Germinal center (tissue), 1 donor: ENCODE data around the gene ARPC4.

Source experiments
- DNase-seq: peaks from one replicate; pipeline ENCODE4 v3.0.0; 2012; ENCODE audit warnings: mixed read lengths, low spot score

The ARPC4 gene

GRCh38 chr3:9793161-9793781, 389 bp downstream of the ARPC4 start:
- DNase-seq: no peak

- no peak for DNase-seq
Measured at GRCh38 chr3:9794400-9794799, 1.5 kb downstream of the ARPC4 start.

DNA sequence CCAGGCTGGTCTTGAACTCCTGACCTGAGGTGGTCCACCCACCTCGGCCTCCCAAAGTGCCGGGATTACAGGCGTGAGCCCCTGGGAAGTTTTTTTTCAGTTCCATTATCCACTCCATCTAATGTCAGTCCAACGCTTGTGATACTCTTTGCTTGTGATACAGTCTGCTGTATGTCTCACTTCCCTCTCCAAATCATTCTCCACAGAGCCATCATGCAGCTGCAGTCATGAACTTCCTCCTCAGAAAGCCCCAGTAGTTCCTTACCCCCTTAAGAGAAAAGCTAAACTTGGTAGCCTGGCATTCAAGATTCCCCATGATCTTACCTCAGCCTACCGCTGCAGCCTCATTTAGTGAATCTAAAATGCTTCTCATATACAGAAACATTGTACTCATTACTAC, 2.3 kb downstream of the ARPC4 start:
- DNase-seq: peak; percentile 65

DNA sequence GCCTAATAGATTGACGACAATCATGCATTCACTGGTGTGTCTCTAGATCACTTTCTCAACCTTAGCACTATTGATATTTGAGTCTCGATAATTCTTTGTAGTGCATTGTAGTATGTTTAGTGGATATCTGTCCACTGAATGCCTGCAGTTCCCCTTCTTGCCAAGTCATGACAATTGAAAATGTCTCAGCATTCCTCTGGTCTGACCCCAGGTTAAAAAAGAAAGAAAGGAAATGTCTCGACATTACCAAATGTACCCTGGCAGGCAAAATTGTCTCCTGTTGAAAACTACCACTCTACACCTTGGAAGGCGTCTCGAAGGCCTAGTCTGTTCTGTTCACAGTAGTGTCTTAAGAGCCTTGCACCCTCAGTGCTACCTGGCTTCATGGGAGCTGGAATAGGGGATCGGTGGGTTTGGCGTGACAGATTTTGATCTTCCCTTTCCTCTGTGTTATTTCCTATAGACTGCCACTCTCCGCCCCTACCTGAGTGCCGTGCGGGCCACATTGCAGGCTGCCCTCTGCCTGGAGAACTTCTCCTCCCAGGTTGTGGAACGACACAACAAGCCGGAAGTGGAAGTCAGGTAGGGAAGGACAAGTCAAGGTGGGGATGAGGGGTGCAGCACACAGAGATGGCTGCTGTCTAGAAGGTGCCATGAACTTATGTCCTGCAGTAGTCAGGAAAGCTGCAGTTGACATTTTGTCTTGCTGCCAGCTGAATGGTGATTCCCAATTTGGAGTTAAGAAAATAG, 4.5 kb downstream of the ARPC4 start:
- DNase-seq: no peak

GRCh38 chr3:9800529-9800928, 7.6 kb downstream of the ARPC4 start:
- no peak for DNase-seq

DNA sequence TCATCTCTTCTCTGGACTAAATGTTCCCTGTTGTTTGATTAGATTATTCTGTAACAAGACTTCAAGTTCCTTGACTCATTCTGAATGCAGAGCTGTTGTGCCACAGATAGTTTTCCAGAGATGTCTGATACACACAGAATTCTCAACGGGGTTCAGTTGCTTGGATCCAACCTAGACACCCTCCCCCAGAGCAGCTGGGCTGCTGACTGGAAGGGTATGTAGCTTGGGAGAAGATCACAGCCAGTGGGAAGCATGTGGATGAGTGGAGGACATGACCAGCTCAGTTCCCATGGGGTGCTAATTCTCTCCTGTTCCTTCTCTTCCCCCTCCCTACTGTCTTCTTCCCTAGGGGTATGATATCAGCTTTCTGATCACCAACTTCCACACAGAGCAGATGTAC, 10.6 kb downstream of the ARPC4 start:
- DNase-seq: no peak

DNA sequence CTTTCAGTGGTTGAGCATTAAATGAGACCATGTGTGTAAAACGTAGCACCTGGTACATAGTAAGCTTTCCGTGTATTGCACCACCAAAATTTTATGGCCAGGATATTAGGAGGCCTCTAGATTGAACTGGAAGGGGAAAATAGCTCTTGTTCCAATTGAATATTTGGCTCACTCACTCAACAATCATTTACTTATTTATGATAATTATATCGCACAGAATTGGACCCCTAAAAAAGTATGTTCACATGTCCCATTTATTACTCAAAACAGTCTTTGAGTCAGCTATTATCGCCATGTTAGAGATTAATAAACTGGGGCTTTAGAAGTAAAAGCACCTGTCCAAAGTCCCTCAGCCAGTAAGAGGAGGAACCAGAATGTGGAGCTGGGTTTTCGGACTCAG, 12.1 kb downstream of the ARPC4 start:
- no peak for DNase-seq

DNA sequence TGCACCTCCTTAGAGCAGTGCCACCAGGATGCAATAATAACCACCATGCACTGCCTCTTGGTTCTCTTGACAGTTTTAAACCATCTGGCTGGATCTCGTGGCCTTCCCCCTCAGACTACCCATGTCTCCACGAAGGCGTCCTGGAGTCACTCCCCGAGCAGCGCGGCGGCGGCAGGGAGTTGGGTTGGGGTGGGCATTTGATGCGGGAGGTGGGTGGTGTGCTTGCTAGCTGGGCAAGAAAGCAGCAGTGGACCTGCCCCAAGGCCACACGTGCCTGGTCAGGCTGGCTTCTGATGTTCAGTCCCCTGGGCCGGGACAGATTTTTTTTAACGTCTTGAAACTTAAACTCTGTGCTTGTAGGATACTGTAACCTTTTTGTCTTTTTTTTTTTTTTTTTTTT, 13.3 kb downstream of the ARPC4 start:
- no peak for DNase-seq

DNA sequence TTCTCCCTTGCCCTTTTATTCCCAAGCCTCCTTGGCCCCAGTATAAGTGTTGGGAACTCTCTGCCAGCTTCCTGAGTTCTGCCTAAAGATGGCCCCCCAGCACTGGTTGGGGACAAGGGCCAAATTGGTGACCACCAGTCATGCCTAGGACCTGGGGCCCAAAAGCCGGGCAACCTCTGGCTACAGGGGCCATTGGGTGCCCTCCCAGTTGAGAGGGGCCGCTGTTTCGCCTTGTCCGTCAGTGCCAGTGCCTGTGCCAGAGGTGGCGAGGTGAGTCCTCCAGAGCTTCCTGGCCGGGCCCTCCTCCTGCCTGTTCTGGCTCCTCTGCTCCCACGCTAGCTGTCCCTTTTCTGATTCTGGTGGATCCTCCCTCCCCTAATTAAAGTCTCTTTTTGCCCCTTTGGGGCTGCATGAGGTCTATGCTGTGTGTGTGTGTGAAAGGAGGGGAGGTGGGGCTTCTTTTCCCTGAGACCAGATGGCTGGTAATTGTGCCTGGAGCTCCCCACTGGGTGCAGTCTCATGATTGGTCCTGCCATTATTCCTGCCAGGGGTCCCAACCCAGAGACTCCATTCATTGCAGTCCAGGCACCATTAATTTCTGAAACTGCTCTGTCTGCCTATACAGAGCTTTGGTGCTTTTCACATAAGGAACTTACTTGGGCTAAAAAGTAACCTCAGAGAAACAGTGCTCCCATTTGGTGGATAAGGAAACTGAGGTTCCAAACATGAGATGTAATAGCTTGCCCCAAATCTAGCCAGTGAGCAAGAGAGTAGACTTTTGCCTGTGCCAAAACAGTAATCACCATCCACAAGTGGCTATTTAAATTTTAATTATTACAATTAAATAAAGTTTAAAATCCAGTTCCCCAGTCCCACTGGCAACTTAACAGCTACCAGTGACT, 14.1 kb downstream of the ARPC4 start:
- no peak for DNase-seq

- no peak for DNase-seq
Measured at GRCh38 chr3:9807981-9808344, 15.1 kb downstream of the ARPC4 start.

- peak; percentile 51 for DNase-seq
Measured at GRCh38 chr3:9808345-9809037, 15.6 kb downstream of the ARPC4 start.

DNA sequence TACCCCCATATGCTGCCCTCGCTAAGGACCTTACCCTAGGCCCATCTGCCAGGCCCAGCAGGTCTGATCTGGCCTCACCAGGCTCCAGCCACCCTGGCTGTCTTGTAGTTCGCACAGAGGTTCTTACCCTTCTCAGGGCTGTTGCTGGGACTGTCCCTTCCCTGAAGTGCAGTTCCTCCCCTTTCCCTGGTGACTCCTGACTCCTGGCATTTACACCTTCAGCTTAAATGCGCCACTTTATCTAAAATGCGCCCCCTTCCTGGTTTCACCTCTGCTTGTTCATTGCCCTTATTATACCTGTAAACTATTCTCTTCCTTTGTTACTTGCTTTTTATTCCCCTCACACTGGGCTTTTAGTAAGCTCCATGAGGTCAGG, 16.3 kb downstream of the ARPC4 start:
- DNase-seq: peak; percentile 14

DNA sequence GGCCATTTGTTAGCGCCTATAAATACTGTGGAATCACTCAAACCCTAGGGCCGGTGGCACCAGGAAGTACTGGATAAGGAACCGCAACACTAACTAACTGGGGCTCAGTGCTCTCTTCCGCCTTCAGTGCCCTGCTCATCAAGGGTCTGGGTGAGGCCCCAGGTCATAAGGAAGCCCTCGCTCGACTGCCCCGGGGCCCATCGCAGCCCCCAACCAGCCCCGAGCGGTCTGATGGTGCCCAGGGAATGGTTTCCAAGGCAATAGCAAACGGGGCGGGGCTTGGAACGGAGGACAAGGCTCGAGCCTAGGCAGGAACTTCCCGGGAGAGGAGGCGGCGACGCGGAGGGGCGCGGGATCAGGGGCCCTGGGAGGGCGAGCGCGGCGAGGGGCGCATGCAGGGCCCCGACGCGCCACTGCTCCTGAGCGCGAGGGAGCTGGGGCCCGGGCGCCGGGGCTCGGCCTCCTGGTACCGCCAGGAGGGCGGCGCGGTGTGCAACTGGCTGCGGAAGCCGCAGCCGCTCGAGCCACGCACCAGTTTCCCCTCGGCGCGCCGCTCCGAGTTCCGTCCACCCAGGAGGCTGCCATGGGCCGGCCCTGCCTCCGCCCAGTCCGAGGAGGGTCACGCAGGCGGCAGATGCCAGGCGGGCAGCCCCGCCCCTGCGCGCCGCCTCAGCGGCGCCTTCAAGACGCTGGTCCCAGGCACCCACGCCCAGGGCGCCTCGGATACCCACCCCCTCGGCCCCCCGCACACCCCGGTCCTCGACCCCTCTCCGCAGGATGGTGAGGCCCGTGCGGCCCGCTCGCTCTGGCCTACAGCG, 16.9 kb downstream of the ARPC4 start, which contains the start of gene TTLL3:
TTLL3 (plus strand) TSS at position 648 of the 818 bp plus-strand sequence. CDS start 400 bp downstream, outside the sequence.
- peak; percentile 61 for DNase-seq

- DNase-seq: no peak
Measured at GRCh38 chr3:9810433-9810770, 17.5 kb downstream of the ARPC4 start.

DNA sequence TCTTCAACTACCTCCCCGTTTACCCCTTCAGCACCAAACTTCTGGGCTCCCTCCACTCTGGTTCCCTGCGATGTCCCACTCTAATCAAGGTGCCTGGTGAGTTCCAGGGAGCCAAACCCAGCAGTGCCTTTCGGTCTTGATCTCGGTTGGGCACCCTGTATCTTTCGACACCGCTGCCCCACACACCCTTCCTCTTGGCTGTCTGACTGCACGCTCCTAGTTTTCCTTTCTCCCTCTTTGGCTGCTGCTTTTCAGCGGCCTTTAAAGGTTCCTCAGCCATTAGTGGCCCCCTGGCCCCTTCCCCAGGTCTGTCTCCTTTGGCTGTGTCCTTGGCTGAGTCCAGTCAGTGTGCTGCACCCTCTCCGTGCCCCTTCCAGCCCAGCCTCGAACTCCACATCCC, 18.0 kb downstream of the ARPC4 start:
- DNase-seq: no peak

DNA sequence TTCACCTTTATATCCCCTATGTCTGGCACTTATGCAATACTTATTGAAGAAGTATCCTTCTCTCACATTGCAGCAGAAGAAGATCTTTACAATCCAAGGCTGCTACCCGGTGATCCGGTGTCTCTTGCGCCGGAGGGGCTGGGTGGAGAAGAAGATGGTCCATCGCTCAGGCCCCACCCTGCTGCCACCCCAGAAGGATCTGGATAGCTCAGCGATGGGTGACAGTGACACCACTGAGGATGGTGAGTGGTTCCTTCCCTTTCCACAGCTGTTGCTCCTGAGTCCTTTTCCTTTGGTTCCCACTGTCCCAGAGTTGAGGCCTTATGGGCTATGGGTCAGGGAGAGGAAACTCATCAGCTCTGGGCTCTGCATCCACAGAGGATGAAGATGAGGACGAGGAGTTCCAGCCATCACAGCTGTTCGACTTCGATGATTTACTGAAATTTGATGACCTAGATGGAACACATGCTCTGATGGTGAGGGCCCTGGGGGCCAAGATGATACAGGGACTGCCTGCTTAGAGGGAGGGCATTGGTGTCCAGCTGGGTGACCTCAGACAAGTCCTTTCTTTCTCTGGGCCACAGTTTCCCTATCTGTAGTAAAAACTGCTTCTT, 20.1 kb downstream of the ARPC4 start:
- no peak for DNase-seq

GRCh38 chr3:9815986-9816385, 23.1 kb downstream of the ARPC4 start:
- no peak for DNase-seq

DNA sequence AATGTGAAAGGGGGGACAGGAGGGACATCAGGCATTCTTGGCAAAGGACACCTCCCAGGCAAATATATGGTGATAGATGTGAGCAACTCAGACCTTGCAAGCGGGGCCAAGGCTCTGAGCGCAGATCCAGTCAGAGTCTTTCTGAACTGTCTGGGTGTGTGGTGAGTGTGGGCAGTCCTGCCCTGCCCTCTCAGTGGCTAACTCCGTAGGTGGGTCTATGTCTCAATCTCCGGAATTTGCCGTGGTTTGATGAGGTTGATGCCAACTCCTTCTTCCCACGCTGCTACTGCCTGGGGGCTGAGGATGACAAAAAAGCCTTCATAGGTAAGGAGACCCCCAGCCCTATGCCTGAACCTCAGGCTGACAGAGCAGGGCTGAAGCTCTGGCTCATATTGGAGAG, 24.6 kb downstream of the ARPC4 start:
- DNase-seq: no peak

DNA sequence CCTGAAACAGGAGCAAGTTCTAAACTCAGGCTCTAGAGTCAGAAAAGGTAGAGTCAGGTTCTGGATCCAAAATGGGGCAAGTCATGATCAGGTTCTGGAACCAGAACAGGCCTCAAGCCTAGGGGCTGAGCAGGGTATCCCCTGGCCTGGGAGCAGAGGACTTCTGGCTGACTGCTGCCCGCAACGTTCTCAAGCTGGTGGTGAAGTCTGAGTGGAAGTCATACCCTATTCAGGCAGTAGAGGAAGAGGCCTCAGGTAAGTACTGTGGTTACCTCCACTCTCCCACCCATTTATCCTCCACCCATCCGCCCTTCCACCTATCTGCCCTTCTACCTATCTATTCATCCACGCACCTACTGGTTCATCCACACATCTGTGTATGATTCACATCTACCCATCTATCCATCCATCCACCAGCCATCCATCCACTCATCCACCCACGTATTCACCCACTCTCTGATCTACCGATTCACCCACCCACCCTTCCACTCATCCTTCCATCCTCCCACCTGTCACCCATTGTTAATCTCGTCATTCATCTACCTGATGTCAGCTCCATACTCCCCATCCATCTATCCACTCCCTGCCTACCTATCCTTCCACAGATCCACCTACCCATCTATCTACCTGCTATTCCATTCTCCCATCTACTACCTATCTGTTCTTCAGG, 25.9 kb downstream of the ARPC4 start:
- no peak for DNase-seq

DNA sequence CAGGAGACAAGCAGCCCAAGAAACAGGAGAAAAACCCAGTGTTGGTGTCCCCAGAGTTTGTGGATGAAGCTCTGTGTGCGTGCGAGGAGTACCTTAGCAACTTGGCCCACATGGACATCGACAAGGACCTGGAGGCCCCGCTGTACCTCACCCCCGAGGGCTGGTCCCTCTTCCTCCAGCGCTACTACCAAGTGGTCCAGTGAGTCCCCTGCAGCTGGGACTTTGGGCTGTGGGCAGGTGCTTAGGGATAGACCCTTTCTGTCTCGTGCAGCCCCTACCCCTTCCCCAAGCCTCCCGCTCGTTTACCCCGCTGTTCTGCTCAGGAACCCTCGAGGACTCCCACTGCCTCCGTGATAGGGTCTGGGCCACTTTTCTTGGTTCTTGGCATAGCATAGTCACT, 27.7 kb downstream of the ARPC4 start:
- no peak for DNase-seq

- DNase-seq: no peak
Measured at GRCh38 chr3:9820946-9821345, 28.1 kb downstream of the ARPC4 start.
